Epithelial cell of esophagus (primary cell): ENCODE results near the gene NFU1.
A peak's percentile ranks its signal among the peaks of the same experiment; 100 is the strongest.

ENCODE experiments used
- DNase-seq: peaks from one replicate; pipeline ENCODE4 v3.0.0; 2010; ENCODE audit warnings: low read depth
- H3K4me3 ChIP-seq: 2 replicates; pipeline ENCODE4 v1.5.1; 2011; ENCODE audit warnings: mild to moderate bottlenecking, low read length, control low read depth
- TF ChIP-seq, protein P1 (sequence below): IDR thresholded peaks from 2 replicates; pipeline ENCODE4 v1.5.1; 2011; ENCODE audit warnings: low read depth, mild to moderate bottlenecking, low read length, control low read depth, inconsistent platforms; ENCODE audit not compliant: insufficient read depth; ENCODE audit errors: missing control alignments

The NFU1 gene

DNA sequence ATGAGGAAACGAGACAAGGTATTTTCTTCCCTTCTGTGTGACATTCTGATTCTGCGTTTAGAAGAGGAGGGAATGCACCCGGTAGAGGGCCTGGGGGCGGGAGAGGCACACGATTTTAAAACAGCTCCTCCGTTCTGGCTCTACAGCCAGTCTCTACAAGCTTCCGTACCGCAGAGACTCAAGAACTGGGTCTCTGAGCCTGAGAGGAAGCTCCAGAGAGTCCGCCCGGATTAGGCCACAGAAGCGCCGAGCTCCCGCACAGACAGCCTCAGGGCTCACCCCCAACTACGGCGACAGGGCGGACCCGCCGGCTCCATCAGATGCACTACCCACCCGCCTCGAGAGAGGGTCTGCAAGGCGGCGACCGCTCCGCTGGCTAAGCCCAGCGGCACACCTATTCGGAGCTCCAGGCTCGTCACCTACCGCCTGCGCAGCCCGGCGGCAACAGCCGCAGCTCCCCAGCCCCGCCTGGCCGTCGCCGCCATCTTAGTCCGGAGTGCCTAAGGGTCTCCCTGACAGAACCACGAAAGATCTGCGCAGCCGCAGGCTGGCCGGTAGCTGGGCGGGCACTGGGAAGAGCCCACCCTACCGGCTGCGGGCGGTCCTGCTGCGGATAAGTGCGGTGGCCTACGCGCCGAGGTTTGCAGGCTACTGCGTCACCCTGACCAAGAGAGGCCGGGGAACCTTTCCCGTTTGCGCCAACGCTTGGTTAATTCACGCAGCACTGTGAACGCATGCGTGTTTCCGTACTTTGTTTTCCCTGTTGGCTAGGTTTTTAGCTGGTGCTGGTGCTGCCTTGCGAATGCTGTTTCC lies at the start of gene NFU1:
TSS of gene NFU1 (minus strand) at position 498 of the 813 bp plus-strand sequence. CDS start at position 485, 13 bp downstream.
- DNase-seq: peak; percentile 91
- TF ChIP-seq, protein P1, sequence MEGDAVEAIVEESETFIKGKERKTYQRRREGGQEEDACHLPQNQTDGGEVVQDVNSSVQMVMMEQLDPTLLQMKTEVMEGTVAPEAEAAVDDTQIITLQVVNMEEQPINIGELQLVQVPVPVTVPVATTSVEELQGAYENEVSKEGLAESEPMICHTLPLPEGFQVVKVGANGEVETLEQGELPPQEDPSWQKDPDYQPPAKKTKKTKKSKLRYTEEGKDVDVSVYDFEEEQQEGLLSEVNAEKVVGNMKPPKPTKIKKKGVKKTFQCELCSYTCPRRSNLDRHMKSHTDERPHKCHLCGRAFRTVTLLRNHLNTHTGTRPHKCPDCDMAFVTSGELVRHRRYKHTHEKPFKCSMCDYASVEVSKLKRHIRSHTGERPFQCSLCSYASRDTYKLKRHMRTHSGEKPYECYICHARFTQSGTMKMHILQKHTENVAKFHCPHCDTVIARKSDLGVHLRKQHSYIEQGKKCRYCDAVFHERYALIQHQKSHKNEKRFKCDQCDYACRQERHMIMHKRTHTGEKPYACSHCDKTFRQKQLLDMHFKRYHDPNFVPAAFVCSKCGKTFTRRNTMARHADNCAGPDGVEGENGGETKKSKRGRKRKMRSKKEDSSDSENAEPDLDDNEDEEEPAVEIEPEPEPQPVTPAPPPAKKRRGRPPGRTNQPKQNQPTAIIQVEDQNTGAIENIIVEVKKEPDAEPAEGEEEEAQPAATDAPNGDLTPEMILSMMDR: peak; percentile 51
- H3K4me3 ChIP-seq: peak within 1 kb of the TSS; percentile 74

DNA sequence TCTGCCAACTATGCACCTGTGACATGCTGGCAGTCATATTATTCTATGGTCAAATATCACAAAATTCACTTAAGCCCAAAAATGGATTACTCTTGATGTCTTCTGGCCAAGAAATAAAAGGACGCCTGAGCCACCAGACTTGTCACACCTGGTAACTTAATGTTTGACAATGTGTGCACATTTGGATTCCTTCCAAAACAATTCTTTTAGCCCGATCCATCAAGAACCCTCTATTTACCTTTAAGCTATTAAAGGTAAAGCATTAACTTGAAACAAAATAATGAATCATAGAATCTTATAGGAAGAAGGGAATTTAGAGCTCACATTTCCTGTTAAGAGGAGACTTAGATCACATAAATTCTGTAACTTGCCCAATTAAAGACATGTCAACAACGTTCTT lies 46.5 kb upstream of the NFU1 start:
- TF ChIP-seq, protein P1: no peak
- H3K4me3 ChIP-seq: no peak overlapping the region
- no peak for DNase-seq

DNA sequence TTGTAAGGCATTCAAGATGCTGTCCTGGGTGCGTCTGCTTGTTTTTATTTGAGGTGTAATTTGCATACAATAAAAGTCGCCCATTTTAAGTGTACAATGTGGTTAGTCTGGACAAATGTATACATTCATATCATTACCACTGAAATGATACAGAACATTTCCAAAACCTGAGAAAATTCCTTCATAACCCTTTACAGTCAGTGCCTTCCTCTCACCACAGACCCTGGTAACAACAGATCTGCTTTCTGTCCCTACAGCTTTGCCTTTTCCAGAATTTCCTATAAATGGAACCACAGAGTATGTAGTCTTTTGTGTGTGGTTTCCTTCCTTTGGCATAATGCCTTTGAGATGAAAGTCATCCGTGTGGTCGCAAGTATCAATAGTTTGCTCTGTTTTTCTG lies 45.8 kb upstream of the NFU1 start:
- no peak overlapping the region for H3K4me3 ChIP-seq
- DNase-seq: no peak
- TF ChIP-seq, protein P1: no peak

DNA sequence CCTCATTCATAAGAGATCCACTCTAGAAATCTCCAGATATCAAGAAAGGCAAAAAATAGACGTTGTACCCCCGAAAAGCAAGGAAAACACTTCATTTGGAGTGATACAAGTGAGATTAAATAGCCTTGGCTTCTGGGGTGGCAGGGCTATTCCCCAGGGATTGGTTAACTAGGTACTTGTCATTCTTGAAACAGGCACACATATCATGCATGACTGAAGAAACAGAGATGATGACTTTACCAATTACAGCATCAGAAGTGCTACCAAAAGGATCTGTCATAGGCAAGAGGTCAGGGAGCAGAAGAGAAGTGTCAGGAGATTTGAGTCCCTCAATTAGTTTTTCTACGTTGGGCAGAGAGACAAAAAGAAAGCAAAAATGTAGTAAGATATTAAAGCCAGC lies 45.2 kb upstream of the NFU1 start:
- no peak for DNase-seq
- TF ChIP-seq, protein P1: no peak
- no peak overlapping the region for H3K4me3 ChIP-seq

DNA sequence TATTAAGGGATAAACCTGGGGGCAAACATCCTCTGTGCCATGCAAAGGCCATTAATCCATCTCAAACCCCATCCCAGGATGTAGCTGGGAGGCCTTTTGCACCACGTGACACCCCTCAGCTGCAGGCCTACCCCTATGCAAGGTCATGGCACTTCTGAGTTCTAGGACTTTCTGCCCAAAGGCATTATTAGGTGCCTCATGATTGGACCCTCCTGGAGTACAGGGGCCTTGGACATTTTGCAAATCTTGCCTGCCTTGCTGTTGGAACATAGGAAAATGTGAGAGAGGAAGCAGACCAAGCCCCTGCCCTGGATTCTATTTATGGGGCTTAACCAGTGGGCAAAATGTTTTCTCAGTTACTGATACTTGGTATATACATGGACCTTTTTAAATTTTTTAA lies 44.2 kb upstream of the NFU1 start:
- TF ChIP-seq, protein P1: no peak
- no peak overlapping the region for H3K4me3 ChIP-seq
- no peak for DNase-seq

DNA sequence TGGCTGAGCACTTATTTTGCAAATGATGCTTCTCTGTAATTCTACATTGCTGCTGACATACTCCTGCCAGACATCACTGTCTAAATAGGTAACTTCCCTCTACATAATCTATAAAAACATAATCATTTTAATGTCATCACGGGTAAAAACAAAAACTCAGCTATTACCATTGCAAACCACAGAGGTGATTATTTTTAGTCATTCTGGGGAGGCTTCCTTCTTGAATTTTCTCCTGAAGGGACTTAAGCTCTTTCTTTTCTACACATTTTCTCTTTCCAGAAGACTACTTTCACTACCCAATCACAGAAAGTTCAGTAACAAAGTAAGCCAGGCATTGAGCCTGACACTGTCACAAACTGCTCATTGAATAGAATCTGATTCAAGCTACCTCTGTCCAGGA lies 40.4 kb upstream of the NFU1 start:
- no peak overlapping the region for H3K4me3 ChIP-seq
- no peak for DNase-seq
- TF ChIP-seq, protein P1: no peak

DNA sequence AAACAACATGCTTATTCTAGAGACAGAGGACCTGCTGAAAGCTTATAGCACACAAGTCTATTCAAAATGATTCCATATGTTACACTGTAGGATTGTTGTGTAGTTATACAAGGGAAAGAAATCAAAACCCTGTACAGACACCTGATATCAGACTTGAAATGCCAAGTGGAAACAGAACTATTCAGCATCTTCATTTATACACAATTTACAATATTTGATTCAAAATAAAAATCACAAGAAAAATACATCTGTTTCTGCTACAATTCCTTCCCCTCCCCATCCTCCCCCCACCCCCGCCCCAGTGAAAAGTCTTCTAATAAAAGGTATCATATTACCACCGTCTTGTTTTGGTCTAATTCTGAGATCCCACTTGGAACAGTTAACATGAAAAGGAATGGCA lies 37.5 kb upstream of the NFU1 start:
- no peak overlapping the region for H3K4me3 ChIP-seq
- TF ChIP-seq, protein P1: no peak
- DNase-seq: no peak
